Hematopoietic multipotent progenitor cell treated with erythropoietin and hydrocortisone succinate and interleukin-3 and kit ligand, for 6 days (in vitro differentiated cells): ENCODE results near the gene RBL1.
"Not testable (repeated sequence)": the region's sequence is repeated elsewhere in the genome, so short reads cannot be mapped to it uniquely, and the experiment has no call there.

Experiments used
- DNase-seq: peaks from one replicate; pipeline ENCODE4 v3.0.0-alpha.2; 2015

The RBL1 gene

GRCh38 chr20:37075932-37076685 lies 19.7 kb downstream of the RBL1 start:
- DNase-seq, result no peak

GRCh38 chr20:37072293-37073196 lies 23.3 kb downstream of the RBL1 start:
- no peak for DNase-seq

- no peak for DNase-seq
Measured at GRCh38 chr20:37071481-37071911, 24.3 kb downstream of the RBL1 start.

GRCh38 chr20:37069563-37069962 lies 26.2 kb downstream of the RBL1 start:
- DNase-seq, result not testable (repeated sequence)

- DNase-seq, result no peak
Measured at GRCh38 chr20:37066168-37066567, 29.6 kb downstream of the RBL1 start.

- no peak for DNase-seq
Measured at GRCh38 chr20:37055276-37055675, 40.5 kb downstream of the RBL1 start.

- no peak for DNase-seq
Measured at GRCh38 chr20:37053230-37053950, 42.4 kb downstream of the RBL1 start.

- DNase-seq, result no peak
Measured at GRCh38 chr20:37042986-37043972, 52.5 kb downstream of the RBL1 start.

GRCh38 chr20:37039366-37039765 lies 56.4 kb downstream of the RBL1 start:
- DNase-seq, result not testable (repeated sequence)

GRCh38 chr20:37032077-37032476 lies 63.7 kb downstream of the RBL1 start:
- no peak for DNase-seq

GRCh38 chr20:37020636-37021035 lies 75.2 kb downstream of the RBL1 start:
- no peak for DNase-seq

GRCh38 chr20:37012631-37013030 lies 83.2 kb downstream of the RBL1 start:
- not testable (repeated sequence) for DNase-seq

GRCh38 chr20:37011858-37012257 lies 83.9 kb downstream of the RBL1 start:
- DNase-seq, result not testable (repeated sequence)

GRCh38 chr20:37011147-37011546 lies 84.7 kb downstream of the RBL1 start:
- DNase-seq, result no peak

- DNase-seq, result peak; percentile 29
Measured at GRCh38 chr20:37007898-37008649, 87.7 kb downstream of the RBL1 start.

- DNase-seq, result peak; percentile 42
Measured at GRCh38 chr20:37005062-37005942, 90.5 kb downstream of the RBL1 start.

- not testable (repeated sequence) for DNase-seq
Measured at GRCh38 chr20:37001634-37002033, 94.2 kb downstream of the RBL1 start.

GRCh38 chr20:37000171-37000570 lies 95.6 kb downstream of the RBL1 start:
- DNase-seq, result not testable (repeated sequence)

GRCh38 chr20:36998652-36999051 lies 97.1 kb downstream of the RBL1 start:
- DNase-seq, result no peak

GRCh38 chr20:36997121-36997520 lies 98.7 kb downstream of the RBL1 start:
- DNase-seq, result no peak
